ENCODE measurements around the gene DUSP9.

Gene DUSP9

GRCh38 chrX:153600032-153600373, 47.0 kb upstream of the DUSP9 start:
- H2AFZ ChIP-seq (ENCODE audit: low read depth, low read length): peak overlapping the region; percentile 73
- peak overlapping the region; percentile 64; the same call in 1 of the 2 replicates for H3K27ac ChIP-seq (ENCODE audit: low read length)
- H3K36me3 ChIP-seq (ENCODE audit: insufficient read depth, low read length): peaks cover 13% of the 10 kb centered on the region

GRCh38 chrX:153600921-153601320, 46.1 kb upstream of the DUSP9 start:
- Histone ChIP-seq H3K36me3 (ENCODE audit: insufficient read depth, low read length) (peaks cover 7% of the 10 kb centered on the region; the same call in 1 of the 2 replicates), H3K27ac (ENCODE audit: low read length) (no peak overlapping the region), H2AFZ (ENCODE audit: low read depth, low read length) (no peak overlapping the region), H3K9ac (ENCODE audit: low read depth, low read length) (peak overlapping the region; percentile 65; the same call in 1 of the 2 replicates), H3K79me2 (ENCODE audit: insufficient read depth, low read length) (peaks cover 24% of the 10 kb centered on the region), H3K9me3 (ENCODE audit: insufficient read depth, low read length, severe bottlenecking) (no peaks in the 10 kb centered on the region), H4K20me1 (ENCODE audit: insufficient read depth, low read length) (peaks cover 16% of the 10 kb centered on the region; the same call in 1 of the 2 replicates), H3K4me1 (ENCODE audit: insufficient read depth, low read length) (peaks cover 31% of the 10 kb centered on the region), H3K4me3 (ENCODE audit: low read depth in 1 of 2, low read length in 2 of 2) (peak overlapping the region in 1 of 2 experiments; percentile 65; a peak in 1 of 4 replicates), H3K27me3 (ENCODE audit: insufficient read depth, low read length, poor library complexity) (no peaks in the 10 kb centered on the region), H3K4me2 (ENCODE audit: insufficient read depth, low read length) (peak overlapping the region; percentile 76)
- no peak for DNase-seq
- no peak for ATAC-seq (ENCODE audit: insufficient read depth, low read depth)
- no peak for TF ChIP-seq EZH2 (IDR thresholded peaks at IDR 0.05; ENCODE audit: borderline replicate concordance, low read depth, low read length, severe bottlenecking)
- TF ChIP-seq, protein P1, sequence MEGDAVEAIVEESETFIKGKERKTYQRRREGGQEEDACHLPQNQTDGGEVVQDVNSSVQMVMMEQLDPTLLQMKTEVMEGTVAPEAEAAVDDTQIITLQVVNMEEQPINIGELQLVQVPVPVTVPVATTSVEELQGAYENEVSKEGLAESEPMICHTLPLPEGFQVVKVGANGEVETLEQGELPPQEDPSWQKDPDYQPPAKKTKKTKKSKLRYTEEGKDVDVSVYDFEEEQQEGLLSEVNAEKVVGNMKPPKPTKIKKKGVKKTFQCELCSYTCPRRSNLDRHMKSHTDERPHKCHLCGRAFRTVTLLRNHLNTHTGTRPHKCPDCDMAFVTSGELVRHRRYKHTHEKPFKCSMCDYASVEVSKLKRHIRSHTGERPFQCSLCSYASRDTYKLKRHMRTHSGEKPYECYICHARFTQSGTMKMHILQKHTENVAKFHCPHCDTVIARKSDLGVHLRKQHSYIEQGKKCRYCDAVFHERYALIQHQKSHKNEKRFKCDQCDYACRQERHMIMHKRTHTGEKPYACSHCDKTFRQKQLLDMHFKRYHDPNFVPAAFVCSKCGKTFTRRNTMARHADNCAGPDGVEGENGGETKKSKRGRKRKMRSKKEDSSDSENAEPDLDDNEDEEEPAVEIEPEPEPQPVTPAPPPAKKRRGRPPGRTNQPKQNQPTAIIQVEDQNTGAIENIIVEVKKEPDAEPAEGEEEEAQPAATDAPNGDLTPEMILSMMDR (IDR thresholded peaks at IDR 0.05; ENCODE audit: borderline replicate concordance, extremely low read depth, low read length, poor library complexity, severe bottlenecking): no peak

More at GRCh38 chrX:153600032-153600373, 47.0 kb upstream of the DUSP9 start:
- peaks cover 24% of the 10 kb centered on the region for H3K79me2 ChIP-seq (ENCODE audit: insufficient read depth, low read length)
- H3K27me3 ChIP-seq (ENCODE audit: insufficient read depth, low read length, poor library complexity): no peaks in the 10 kb centered on the region
- TF ChIP-seq EZH2 (IDR thresholded peaks at IDR 0.05; ENCODE audit: borderline replicate concordance, low read depth, low read length, severe bottlenecking): no peak
- TF ChIP-seq, protein P1 (IDR thresholded peaks at IDR 0.05; ENCODE audit: borderline replicate concordance, extremely low read depth, low read length, poor library complexity, severe bottlenecking): no peak
- peak overlapping the region; percentile 76 for H3K4me2 ChIP-seq (ENCODE audit: insufficient read depth, low read length)
- peak overlapping the region; percentile 65 for H3K9ac ChIP-seq (ENCODE audit: low read depth, low read length)
- H4K20me1 ChIP-seq (ENCODE audit: insufficient read depth, low read length): peaks cover 16% of the 10 kb centered on the region; the same call in 1 of the 2 replicates
- H3K4me3 ChIP-seq (ENCODE audit: low read depth in 1 of 2, low read length in 2 of 2): peak overlapping the region; percentile 26 to 65; a peak in 3 of 4 replicates
- ATAC-seq (ENCODE audit: insufficient read depth, low read depth): no peak
- peaks cover 31% of the 10 kb centered on the region for H3K4me1 ChIP-seq (ENCODE audit: insufficient read depth, low read length)
- H3K9me3 ChIP-seq (ENCODE audit: insufficient read depth, low read length, severe bottlenecking): no peaks in the 10 kb centered on the region
- DNase-seq: peak; percentile 36

DNA sequence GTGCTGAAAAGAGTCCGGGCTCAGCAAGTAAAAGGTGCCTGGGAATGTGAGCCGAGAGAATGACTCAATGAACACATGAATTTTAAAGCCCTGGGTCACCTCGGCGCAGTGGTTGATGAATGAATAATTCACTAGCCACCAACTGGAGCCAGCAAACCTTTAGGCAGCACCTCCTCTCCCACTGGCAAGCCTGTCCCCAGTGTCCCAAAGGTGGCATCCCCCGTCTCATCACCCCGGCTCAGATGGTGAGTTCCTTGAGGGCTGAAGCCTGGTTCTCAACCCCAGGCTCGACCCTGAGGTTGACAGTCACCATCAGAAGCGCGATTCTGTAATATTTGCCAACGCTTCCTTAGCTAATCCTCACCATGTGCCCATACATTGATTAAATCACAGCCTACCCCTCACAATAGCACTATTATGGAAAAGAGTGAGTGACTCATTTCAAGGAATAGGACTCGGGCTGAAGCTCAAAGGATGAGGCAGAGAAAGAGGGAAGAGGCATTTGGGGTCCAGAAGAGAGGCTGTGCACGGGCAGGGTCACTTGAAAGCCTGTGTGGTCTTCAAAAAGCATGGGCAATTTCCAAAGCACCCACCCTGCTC, 45.4 kb upstream of the DUSP9 start:
- H3K27me3 ChIP-seq (ENCODE audit: insufficient read depth, low read length, poor library complexity): no peaks in the 10 kb centered on the region
- H3K27ac ChIP-seq (ENCODE audit: low read length): no peak overlapping the region
- TF ChIP-seq, protein P1 (IDR thresholded peaks at IDR 0.05; ENCODE audit: borderline replicate concordance, extremely low read depth, low read length, poor library complexity, severe bottlenecking): no peak
- TF ChIP-seq EZH2 (IDR thresholded peaks at IDR 0.05; ENCODE audit: borderline replicate concordance, low read depth, low read length, severe bottlenecking): no peak
- H3K4me3 ChIP-seq (ENCODE audit: low read depth in 1 of 2, low read length in 2 of 2): no peak overlapping the region
- DNase-seq (no peak), ATAC-seq (ENCODE audit: insufficient read depth, low read depth) (no peak)
- no peaks in the 10 kb centered on the region for H3K9me3 ChIP-seq (ENCODE audit: insufficient read depth, low read length, severe bottlenecking)
- peaks cover under 1% of the 10 kb centered on the region; the same call in 1 of the 2 replicates for H3K36me3 ChIP-seq (ENCODE audit: insufficient read depth, low read length)
- H3K9ac ChIP-seq (ENCODE audit: low read depth, low read length): no peak overlapping the region
- peaks cover 10% of the 10 kb centered on the region; the same call in 1 of the 2 replicates for H4K20me1 ChIP-seq (ENCODE audit: insufficient read depth, low read length)
- H2AFZ ChIP-seq (ENCODE audit: low read depth, low read length): no peak overlapping the region
- H3K4me2 ChIP-seq (ENCODE audit: insufficient read depth, low read length): no peak overlapping the region
- H3K4me1 ChIP-seq (ENCODE audit: insufficient read depth, low read length): peaks cover 31% of the 10 kb centered on the region
- peaks cover 19% of the 10 kb centered on the region for H3K79me2 ChIP-seq (ENCODE audit: insufficient read depth, low read length)

Measured in DND-41 (cell line).